ENCODE data around the gene TOR1AIP1. TPM values are rescaled to one million over a fixed set of nuclear protein-coding genes. Genes with fewer than 3 reads are reported as not detected.
A peak's percentile ranks its signal among the peaks of the same experiment; 100 is the strongest.
"Not testable (repeated sequence)": the region's sequence is repeated elsewhere in the genome, so short reads cannot be mapped to it uniquely, and the experiment has no call there.

Gene TOR1AIP1, protein sequence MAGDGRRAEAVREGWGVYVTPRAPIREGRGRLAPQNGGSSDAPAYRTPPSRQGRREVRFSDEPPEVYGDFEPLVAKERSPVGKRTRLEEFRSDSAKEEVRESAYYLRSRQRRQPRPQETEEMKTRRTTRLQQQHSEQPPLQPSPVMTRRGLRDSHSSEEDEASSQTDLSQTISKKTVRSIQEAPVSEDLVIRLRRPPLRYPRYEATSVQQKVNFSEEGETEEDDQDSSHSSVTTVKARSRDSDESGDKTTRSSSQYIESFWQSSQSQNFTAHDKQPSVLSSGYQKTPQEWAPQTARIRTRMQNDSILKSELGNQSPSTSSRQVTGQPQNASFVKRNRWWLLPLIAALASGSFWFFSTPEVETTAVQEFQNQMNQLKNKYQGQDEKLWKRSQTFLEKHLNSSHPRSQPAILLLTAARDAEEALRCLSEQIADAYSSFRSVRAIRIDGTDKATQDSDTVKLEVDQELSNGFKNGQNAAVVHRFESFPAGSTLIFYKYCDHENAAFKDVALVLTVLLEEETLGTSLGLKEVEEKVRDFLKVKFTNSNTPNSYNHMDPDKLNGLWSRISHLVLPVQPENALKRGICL
- total RNA-seq (100 to 1,000 TPM; 117 to 152 (median 126) TPM), polyA plus RNA-seq (10 to 100 TPM; 13.2 to 21.1 (median 13.2) TPM)

DNA sequence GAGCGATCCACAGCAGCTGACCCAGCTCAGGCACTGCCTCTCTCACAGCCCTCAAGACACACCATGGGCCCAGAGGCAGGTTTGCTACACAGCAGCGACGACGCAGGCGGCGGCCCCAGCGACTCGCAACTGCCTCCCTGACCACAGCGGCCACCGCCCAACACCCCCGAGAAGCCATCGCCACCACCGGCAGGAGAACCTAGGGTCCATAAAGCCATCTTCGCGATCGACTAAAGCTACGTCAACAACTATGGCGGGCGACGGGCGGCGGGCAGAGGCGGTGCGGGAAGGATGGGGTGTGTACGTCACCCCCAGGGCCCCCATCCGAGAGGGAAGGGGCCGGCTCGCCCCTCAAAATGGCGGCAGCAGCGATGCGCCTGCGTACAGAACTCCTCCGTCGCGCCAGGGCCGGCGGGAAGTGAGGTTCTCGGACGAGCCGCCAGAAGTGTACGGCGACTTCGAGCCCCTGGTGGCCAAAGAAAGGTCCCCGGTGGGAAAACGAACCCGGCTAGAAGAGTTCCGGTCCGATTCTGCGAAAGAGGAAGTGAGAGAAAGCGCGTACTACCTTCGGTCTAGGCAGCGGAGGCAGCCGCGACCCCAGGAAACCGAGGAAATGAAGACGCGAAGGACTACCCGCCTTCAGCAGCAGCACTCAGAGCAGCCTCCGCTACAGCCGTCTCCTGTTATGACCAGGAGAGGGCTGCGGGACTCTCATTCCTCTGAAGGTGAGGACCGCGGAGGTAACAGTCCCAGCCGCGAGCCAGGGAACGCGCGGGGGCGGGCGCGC lies at the start of gene TOR1AIP1:
Gene TOR1AIP1 (plus strand): TSS at position 33 of the 787 bp plus-strand sequence. CDS start 218 bp downstream, at position 251.
- Histone ChIP-seq H3K9me3 (no peaks in the 10 kb centered on the region), H3K36me3 (peaks cover 0 to 32% (median 9%) of the 10 kb centered on the region in 4 donors), H3K4me1 (peaks cover 0 to 57% (median 53%) of the 10 kb centered on the region in 4 donors), H3K27ac (peak within 1 kb of the TSS; percentile 95 to 99 (median 98)), H3K27me3 (no peaks in the 10 kb centered on the region), H3K4me3 (peak within 1 kb of the TSS; percentile 61 to 91 (median 86))
- intact Hi-C loops (cut with DNase I) = loop anchor here (1.0 to 2.0 kb wide), 2 partner anchors 72 to 272 kb away; partner anchors contain the start of genes CEP350 and QSOX1
- WGBS, 2 donors = 0% methylated on average over 72 of the region's 72 CpGs
- TF ChIP-seq, protein P1, sequence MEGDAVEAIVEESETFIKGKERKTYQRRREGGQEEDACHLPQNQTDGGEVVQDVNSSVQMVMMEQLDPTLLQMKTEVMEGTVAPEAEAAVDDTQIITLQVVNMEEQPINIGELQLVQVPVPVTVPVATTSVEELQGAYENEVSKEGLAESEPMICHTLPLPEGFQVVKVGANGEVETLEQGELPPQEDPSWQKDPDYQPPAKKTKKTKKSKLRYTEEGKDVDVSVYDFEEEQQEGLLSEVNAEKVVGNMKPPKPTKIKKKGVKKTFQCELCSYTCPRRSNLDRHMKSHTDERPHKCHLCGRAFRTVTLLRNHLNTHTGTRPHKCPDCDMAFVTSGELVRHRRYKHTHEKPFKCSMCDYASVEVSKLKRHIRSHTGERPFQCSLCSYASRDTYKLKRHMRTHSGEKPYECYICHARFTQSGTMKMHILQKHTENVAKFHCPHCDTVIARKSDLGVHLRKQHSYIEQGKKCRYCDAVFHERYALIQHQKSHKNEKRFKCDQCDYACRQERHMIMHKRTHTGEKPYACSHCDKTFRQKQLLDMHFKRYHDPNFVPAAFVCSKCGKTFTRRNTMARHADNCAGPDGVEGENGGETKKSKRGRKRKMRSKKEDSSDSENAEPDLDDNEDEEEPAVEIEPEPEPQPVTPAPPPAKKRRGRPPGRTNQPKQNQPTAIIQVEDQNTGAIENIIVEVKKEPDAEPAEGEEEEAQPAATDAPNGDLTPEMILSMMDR (IDR thresholded peaks at IDR 0.05) = peak; percentile 53 to 73 (median 63)
- TF ChIP-seq EP300 (IDR thresholded peaks at IDR 0.05) = peak in 1 of 4 donors; percentile 84
- TF ChIP-seq POLR2AphosphoS5 (IDR thresholded peaks at IDR 0.05) = peak; percentile 86 to 97 (median 93)
- TF ChIP-seq POLR2A (IDR thresholded peaks at IDR 0.05) = peak; percentile 86
- DNase-seq = peak; percentile 99

DNA sequence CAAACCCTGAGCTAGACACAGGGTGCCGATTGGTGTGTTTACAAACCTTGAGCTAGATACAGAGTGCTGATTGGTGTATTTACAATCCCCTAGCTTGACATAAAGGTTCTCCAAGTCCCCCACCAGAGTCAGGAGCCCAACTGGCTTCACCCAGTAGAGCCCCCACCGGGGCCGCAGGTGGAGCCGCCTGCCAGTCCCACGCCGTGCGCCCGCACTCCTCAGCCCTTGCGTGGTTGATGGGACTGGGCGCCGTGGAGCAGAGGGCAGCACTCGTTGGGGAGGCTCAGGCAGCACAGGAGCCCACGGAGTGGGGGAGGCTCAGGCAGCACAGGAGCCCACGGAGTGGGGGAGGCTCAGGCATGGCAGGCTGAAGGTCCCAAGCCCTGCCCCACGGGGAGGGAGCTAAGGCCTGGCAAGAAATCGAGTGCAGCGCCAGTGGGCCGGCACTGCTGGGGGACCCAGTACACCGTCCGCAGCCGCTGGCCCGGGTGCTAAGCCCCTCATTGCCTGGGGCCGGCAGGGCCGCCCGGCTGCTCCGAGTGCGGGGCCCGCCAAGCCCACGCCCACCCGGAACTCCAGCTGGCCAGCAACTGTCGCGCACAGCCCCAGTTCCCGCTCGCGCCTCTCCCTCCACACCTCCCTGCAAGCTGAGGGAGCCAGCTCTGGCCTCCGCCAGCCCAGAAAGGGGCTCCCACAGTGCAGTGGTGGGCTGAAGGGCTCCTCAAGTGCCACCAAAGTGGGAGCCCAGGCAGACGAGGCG lies 45.2 kb upstream of the TOR1AIP1 start:
- 96 to 98% methylated on average over 38 of the region's 38 CpGs for WGBS, 2 donors
- H3K27me3 ChIP-seq = not testable (repeated sequence)

GRCh38 chr1:179840107-179840506 lies 42.0 kb upstream of the TOR1AIP1 start:
- TF ChIP-seq, protein P1 (IDR thresholded peaks at IDR 0.05) = no peak
- TF ChIP-seq POLR2AphosphoS5 (IDR thresholded peaks at IDR 0.05) = no peak
- TF ChIP-seq POLR2A (IDR thresholded peaks at IDR 0.05) = no peak
- no peak for TF ChIP-seq EP300 (IDR thresholded peaks at IDR 0.05)
- intact Hi-C loops (cut with DNase I) = no loop called here
- no peaks in the 10 kb centered on the region for H3K4me1 ChIP-seq
- no peaks in the 10 kb centered on the region for H3K27me3 ChIP-seq
- peaks cover 0 to 34% (median 0%) of the 10 kb centered on the region in 4 donors for H3K36me3 ChIP-seq
- DNase-seq = no peak
- no peak overlapping the region for H3K4me3 ChIP-seq
- H3K27ac ChIP-seq = no peak overlapping the region
- WGBS, 2 donors = 93% methylated on average over 3 of the region's 3 CpGs
- H3K9me3 ChIP-seq = no peaks in the 10 kb centered on the region

More for the DNA sequence above, 45.2 kb upstream of the TOR1AIP1 start:
- peaks cover 0 to 15% (median 0%) of the 10 kb centered on the region in 4 donors for H3K36me3 ChIP-seq
- H3K9me3 ChIP-seq; H3K27ac ChIP-seq; H3K4me3 ChIP-seq; H3K4me1 ChIP-seq; intact Hi-C loops (cut with DNase I); DNase-seq: not testable (repeated sequence)

DNA sequence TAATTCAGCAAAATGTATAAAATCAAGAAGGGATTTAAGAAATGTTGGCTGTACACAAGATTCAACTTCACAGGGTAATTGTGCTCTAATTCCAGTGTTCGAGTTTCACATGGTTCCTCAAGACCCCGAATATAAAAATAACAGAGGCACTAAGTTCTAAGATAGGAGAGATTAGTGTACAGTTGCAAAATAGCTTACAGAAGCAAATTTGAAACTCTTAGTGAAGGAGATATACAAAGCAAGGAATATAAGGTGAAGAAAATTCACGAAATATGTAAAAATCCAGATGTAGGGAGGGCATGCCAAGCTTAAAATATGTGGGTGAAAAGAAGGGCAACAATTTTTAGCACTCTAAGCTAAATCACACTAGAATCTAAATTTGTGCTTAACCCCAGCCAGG lies 33.9 kb upstream of the TOR1AIP1 start:
- no peaks in the 10 kb centered on the region for H3K4me1 ChIP-seq
- intact Hi-C loops (cut with DNase I) = no loop called here
- no peaks in the 10 kb centered on the region for H3K9me3 ChIP-seq
- H3K27me3 ChIP-seq = no peaks in the 10 kb centered on the region
- 96 to 97% methylated on average over 3 of the region's 3 CpGs for WGBS, 2 donors
- DNase-seq = no peak
- no peak overlapping the region for H3K27ac ChIP-seq
- TF ChIP-seq POLR2A (IDR thresholded peaks at IDR 0.05) = no peak
- TF ChIP-seq, protein P1 (IDR thresholded peaks at IDR 0.05) = no peak
- no peak for TF ChIP-seq EP300 (IDR thresholded peaks at IDR 0.05)
- no peak for TF ChIP-seq POLR2AphosphoS5 (IDR thresholded peaks at IDR 0.05)
- H3K36me3 ChIP-seq = peaks cover 5 to 89% (median 44%) of the 10 kb centered on the region in 4 donors
- no peak overlapping the region for H3K4me3 ChIP-seq
